ENCODE measurements around the gene KCTD16.

DNA sequence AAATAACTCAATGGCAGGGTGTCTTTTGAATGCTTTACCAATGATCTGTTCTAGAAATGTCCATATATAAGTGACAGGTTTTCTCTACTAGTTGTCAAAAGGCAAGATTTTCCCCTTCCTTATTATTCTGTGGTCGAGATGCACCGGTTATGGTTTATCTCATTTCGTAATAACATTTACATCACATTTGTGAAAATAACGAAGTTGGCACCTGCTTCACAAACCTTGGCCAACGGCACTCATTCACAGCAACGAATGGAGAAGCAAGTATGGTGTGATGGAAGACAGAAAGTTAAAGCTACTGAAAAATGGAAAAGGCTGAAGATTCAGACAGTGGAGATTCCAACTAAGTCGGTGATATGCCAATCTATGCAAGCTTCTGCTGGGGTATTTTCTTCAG lies 235.8 kb downstream of the KCTD16 start:
- TF ChIP-seq CTCF (IDR thresholded peaks at IDR 0.05) (no peak), POLR2A (IDR thresholded peaks at IDR 0.05) (no peak)

Data from heart left ventricle (tissue), 13 donors.